ENCODE measurements around the gene TRIM8.
"Not testable (repeated sequence)": the region's sequence is repeated elsewhere in the genome, so short reads cannot be mapped to it uniquely, and the experiment has no call there.

The TRIM8 gene

GRCh38 chr10:102665904-102666509 is 21.7 kb downstream of the TRIM8 start:
- TF ChIP-seq CTCF (IDR thresholded peaks at IDR 0.05; ENCODE audit: low read length) (no peak), EZH2 (IDR thresholded peaks at IDR 0.05; ENCODE audit: borderline replicate concordance, low read length) (no peak)

GRCh38 chr10:102667411-102667810 is 23.1 kb downstream of the TRIM8 start:
- H3K79me2 ChIP-seq (ENCODE audit: insufficient read depth, low read length); H4K20me1 ChIP-seq (ENCODE audit: insufficient read depth, low read length); H2AFZ ChIP-seq (ENCODE audit: low read length); H3K9me3 ChIP-seq (ENCODE audit: low read length); H3K9ac ChIP-seq (ENCODE audit: low read length); H3K27me3 ChIP-seq (ENCODE audit: insufficient read depth, low read length); H3F3A ChIP-seq (ENCODE audit: insufficient read depth, low read length); H3K9me2 ChIP-seq (ENCODE audit: low read depth, low read length); H3K4me3 ChIP-seq (ENCODE audit: low read depth, low read length, poor library complexity, severe bottlenecking); H3K4me1 ChIP-seq (ENCODE audit: insufficient read depth, low read length, severe bottlenecking); H3K36me3 ChIP-seq (ENCODE audit: insufficient read depth, low read length); H3K27ac ChIP-seq (ENCODE audit: low read depth, low read length, poor library complexity, severe bottlenecking); H3K4me2 ChIP-seq (ENCODE audit: low read length): not testable (repeated sequence)

More at GRCh38 chr10:102665904-102666509, 21.7 kb downstream of the TRIM8 start:
- H3K36me3 ChIP-seq (ENCODE audit: insufficient read depth, low read length): no peaks in the 10 kb centered on the region
- peaks cover 8% of the 10 kb centered on the region for H3K4me1 ChIP-seq (ENCODE audit: insufficient read depth, low read length, severe bottlenecking)
- H3K4me2 ChIP-seq (ENCODE audit: low read length): no peak overlapping the region
- H4K20me1 ChIP-seq (ENCODE audit: insufficient read depth, low read length): no peaks in the 10 kb centered on the region
- H3K9ac ChIP-seq (ENCODE audit: low read length): no peak overlapping the region
- no peak overlapping the region for H3K4me3 ChIP-seq (ENCODE audit: low read depth, low read length, poor library complexity, severe bottlenecking)
- no peaks in the 10 kb centered on the region for H3F3A ChIP-seq (ENCODE audit: insufficient read depth, low read length)
- H3K27me3 ChIP-seq (ENCODE audit: insufficient read depth, low read length): no peaks in the 10 kb centered on the region
- no peaks in the 10 kb centered on the region for H3K9me2 ChIP-seq (ENCODE audit: low read depth, low read length)
- H2AFZ ChIP-seq (ENCODE audit: low read length): no peak overlapping the region
- no peaks in the 10 kb centered on the region for H3K79me2 ChIP-seq (ENCODE audit: insufficient read depth, low read length)
- H3K27ac ChIP-seq (ENCODE audit: low read depth, low read length, poor library complexity, severe bottlenecking): no peak overlapping the region
- no peaks in the 10 kb centered on the region for H3K9me3 ChIP-seq (ENCODE audit: low read length)

GRCh38 chr10:102668326-102669107 is 24.2 kb downstream of the TRIM8 start:
- Histone ChIP-seq H3K27ac (ENCODE audit: low read depth, low read length, poor library complexity, severe bottlenecking) (no peak overlapping the region), H3K36me3 (ENCODE audit: insufficient read depth, low read length) (no peaks in the 10 kb centered on the region), H3K4me2 (ENCODE audit: low read length) (no peak overlapping the region), H3K4me1 (ENCODE audit: insufficient read depth, low read length, severe bottlenecking) (peaks cover 13% of the 10 kb centered on the region), H2AFZ (ENCODE audit: low read length) (no peak overlapping the region), H3K9ac (ENCODE audit: low read length) (no peak overlapping the region), H3K27me3 (ENCODE audit: insufficient read depth, low read length) (no peaks in the 10 kb centered on the region), H3F3A (ENCODE audit: insufficient read depth, low read length) (no peaks in the 10 kb centered on the region), H4K20me1 (ENCODE audit: insufficient read depth, low read length) (no peaks in the 10 kb centered on the region), H3K9me2 (ENCODE audit: low read depth, low read length) (no peaks in the 10 kb centered on the region), H3K9me3 (ENCODE audit: low read length) (no peaks in the 10 kb centered on the region), H3K4me3 (ENCODE audit: low read depth, low read length, poor library complexity, severe bottlenecking) (no peak overlapping the region), H3K79me2 (ENCODE audit: insufficient read depth, low read length) (no peaks in the 10 kb centered on the region)
- TF ChIP-seq EZH2 (IDR thresholded peaks at IDR 0.05; ENCODE audit: borderline replicate concordance, low read length): no peak
- no peak for TF ChIP-seq CTCF (IDR thresholded peaks at IDR 0.05; ENCODE audit: low read length)
